SU-DHL-6 (cell line): ENCODE results near the gene FOSL2.

ENCODE experiments used
- H2AFZ ChIP-seq: fragments of 200-600 bp; sonication (generic); 2 replicates; pipeline ENCODE4 v1.6.1; 2014; ENCODE audit warnings: low read depth, mild to moderate bottlenecking, moderate library complexity, mixed read lengths, antibody characterized with exemption, low read length; ENCODE audit not compliant: severe bottlenecking
- H3F3A ChIP-seq: fragments of 200-600 bp; shearing (Covaris generic); 2 replicates; pipeline ENCODE4 v1.6.0; 2016; ENCODE audit warnings: antibody characterized with exemption, mild to moderate bottlenecking; ENCODE audit not compliant: insufficient read depth
- H3K27ac ChIP-seq: fragments of 200-600 bp; sonication (generic); 2 replicates; pipeline ENCODE4 v1.5.1; 2016; ENCODE audit warnings: low read depth, mild to moderate bottlenecking, low read length, moderate library complexity, mixed read lengths
- H3K27me3 ChIP-seq: fragments of 200-600 bp; sonication (generic), shearing (Covaris generic); 2 replicates; pipeline ENCODE4 v1.6.0; 2014; ENCODE audit warnings: mild to moderate bottlenecking, low read length
- H3K36me3 ChIP-seq: fragments of 200-600 bp; sonication (generic); 2 replicates; pipeline ENCODE4 v1.6.1; 2014; ENCODE audit warnings: mild to moderate bottlenecking, low read length, mixed read lengths
- H3K4me2 ChIP-seq: fragments of 300-600, 200-600 bp; shearing (Covaris generic), sonication (generic); 2 replicates; pipeline ENCODE4 v1.6.0; 2014; ENCODE audit warnings: low read length, low read depth, mild to moderate bottlenecking; ENCODE audit not compliant: poor library complexity, severe bottlenecking
- H3K4me3 ChIP-seq: fragments of 200-600 bp; sonication (generic); 2 replicates; pipeline ENCODE4 v1.5.1; 2014; ENCODE audit warnings: antibody characterized with exemption, low read length, mild to moderate bottlenecking, mixed read lengths; ENCODE audit not compliant: insufficient read depth, poor library complexity, severe bottlenecking
- H3K79me2 ChIP-seq: fragments of 200-600 bp; sonication (generic); 2 replicates; pipeline ENCODE4 v1.6.1; 2014; ENCODE audit warnings: mild to moderate bottlenecking, low read length, moderate library complexity; ENCODE audit not compliant: insufficient read depth
- H3K9ac ChIP-seq: fragments of 200-600 bp; sonication (generic); 2 replicates; pipeline ENCODE4 v1.7.0; 2014; ENCODE audit warnings: mild to moderate bottlenecking, low read length
- H3K9me2 ChIP-seq: fragments of 200-600 bp; sonication (generic); replicated peaks from 2 replicates; pipeline ENCODE4 v1.6.1; 2014; ENCODE audit warnings: low read length; ENCODE audit not compliant: insufficient read depth
- H3K9me3 ChIP-seq: fragments of 200-600 bp; sonication (generic); 2 replicates; pipeline ENCODE4 v1.6.1; 2014; ENCODE audit warnings: low read length, mixed read lengths; ENCODE audit not compliant: insufficient read depth
- H4K20me1 ChIP-seq: fragments of 200-600 bp; sonication (generic); 2 replicates; pipeline ENCODE4 v1.6.1; 2014; ENCODE audit warnings: low read depth, mild to moderate bottlenecking, antibody characterized with exemption, low read length, moderate library complexity, mixed read lengths
- EZH2phosphoT487 ChIP-seq: fragments of 200-600 bp; sonication (generic), shearing (Covaris generic); conservative IDR thresholded peaks from 2 replicates; pipeline ENCODE4 v1.6.1; 2018; ENCODE audit warnings: mild to moderate bottlenecking, antibody characterized with exemption, low read length, moderate library complexity, mixed read lengths
- TF ChIP-seq, protein P1 (sequence below): fragments of 200-600 bp; sonication (generic); IDR thresholded peaks from one replicate; pipeline ENCODE4 v1.5.1; 2017; ENCODE audit warnings: antibody characterized with exemption, mild to moderate bottlenecking, low read length, moderate library complexity; ENCODE audit not compliant: insufficient read depth, poor library complexity, severe bottlenecking

FOSL2 gene

DNA sequence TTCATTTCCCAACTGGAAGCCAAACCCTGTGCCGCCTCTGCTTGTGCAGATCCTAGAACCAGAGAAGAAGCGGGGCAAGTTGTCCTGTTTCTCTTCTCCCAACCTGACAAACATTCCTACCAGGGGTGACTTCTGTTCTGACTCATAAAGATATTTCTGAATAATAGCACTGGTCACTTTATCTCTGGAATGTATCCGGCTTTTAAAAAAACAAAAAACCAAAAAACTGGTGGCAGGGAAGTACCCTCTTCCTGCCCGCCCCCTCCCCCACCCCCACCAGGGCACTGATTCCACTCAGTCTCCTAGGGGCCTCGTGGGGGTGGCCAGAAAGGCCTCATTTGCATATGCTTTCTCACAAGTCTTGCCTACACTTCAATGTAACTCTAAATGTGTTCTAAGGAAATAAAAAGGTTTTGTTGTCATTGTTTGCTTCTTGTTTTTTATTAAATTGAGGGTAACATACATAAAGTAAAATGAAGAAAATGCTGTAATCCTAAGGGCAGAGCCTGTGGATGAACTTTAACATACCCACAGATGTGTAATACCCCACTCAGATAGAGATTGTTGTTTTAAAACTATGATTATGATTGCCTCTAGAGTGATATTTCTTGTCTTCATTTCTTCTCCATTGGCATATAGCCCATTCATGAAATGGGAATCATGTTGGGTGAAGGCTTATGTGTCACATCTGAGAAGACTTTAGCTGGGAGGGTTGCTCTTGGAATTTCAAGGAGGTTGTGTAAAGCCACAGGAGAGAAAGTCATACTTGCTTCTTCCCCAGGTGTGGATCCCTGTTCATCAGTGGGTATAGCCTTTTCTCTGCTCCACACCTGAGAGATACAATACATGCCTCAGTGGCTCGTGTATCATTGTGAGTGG is 5.3 kb upstream of the FOSL2 start:
- Histone ChIP-seq H3K4me3 (no peak overlapping the region), H4K20me1 (no peaks in the 10 kb centered on the region), H3K27me3 (no peaks in the 10 kb centered on the region), H2AFZ (no peak overlapping the region), H3K79me2 (no peaks in the 10 kb centered on the region), H3K27ac (no peak overlapping the region), H3K9me3 (no peaks in the 10 kb centered on the region), H3K4me2 (no peak overlapping the region), H3K9ac (no peak overlapping the region), H3K9me2 (no peaks in the 10 kb centered on the region), H3K36me3 (no peaks in the 10 kb centered on the region), H3F3A (no peaks in the 10 kb centered on the region)
- TF ChIP-seq, protein P1, sequence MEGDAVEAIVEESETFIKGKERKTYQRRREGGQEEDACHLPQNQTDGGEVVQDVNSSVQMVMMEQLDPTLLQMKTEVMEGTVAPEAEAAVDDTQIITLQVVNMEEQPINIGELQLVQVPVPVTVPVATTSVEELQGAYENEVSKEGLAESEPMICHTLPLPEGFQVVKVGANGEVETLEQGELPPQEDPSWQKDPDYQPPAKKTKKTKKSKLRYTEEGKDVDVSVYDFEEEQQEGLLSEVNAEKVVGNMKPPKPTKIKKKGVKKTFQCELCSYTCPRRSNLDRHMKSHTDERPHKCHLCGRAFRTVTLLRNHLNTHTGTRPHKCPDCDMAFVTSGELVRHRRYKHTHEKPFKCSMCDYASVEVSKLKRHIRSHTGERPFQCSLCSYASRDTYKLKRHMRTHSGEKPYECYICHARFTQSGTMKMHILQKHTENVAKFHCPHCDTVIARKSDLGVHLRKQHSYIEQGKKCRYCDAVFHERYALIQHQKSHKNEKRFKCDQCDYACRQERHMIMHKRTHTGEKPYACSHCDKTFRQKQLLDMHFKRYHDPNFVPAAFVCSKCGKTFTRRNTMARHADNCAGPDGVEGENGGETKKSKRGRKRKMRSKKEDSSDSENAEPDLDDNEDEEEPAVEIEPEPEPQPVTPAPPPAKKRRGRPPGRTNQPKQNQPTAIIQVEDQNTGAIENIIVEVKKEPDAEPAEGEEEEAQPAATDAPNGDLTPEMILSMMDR: no peak
- TF ChIP-seq EZH2phosphoT487: no peak

DNA sequence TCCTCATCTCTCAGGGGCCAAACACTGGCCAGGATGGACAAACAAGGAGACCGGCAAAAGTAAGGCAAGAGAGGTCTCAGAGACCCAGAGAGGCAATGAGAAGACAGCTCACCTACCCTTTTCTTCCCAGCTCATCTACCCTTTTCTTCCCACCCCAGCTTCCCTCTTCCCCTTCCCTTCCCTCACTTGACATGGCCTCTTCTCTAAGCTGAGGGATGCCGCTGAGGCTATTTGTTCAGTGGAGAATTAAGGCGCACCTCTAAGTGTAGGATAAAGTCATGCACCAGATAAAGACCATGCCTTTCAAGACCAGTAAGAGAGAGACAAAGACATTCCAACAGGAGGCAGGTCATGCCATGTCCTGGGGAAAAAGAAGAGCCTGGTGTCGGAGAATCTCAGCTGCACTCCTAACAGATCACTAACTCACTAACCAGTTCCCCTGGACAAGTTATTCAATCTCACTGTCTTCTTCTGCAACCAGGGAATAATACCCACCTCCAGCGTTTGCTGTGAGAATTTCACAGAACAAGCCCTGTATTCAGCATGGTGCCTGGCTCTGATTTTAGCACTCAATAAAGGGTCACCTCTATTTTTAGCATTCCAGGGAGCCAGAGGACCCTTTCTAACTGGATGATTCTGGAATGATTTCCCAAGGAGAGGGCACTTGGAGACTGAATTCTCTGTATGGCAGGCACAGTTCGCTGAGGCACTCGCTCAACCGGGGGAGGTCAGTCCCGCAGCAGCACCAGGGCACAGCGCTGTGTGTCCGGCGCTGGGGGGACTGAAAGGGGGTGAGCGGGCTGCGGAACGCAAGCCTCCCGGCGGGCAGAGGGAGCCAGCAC is 3.0 kb upstream of the FOSL2 start:
- H3K9ac ChIP-seq: peak overlapping the region; percentile 73; the same call in 1 of the 2 replicates
- H4K20me1 ChIP-seq: no peaks in the 10 kb centered on the region
- H3K4me3 ChIP-seq: no peak overlapping the region
- H3F3A ChIP-seq: no peaks in the 10 kb centered on the region
- H3K36me3 ChIP-seq: no peaks in the 10 kb centered on the region
- no peaks in the 10 kb centered on the region for H3K9me2 ChIP-seq
- H2AFZ ChIP-seq: no peak overlapping the region
- peak overlapping the region; percentile 91 for H3K4me2 ChIP-seq
- TF ChIP-seq, protein P1: no peak
- TF ChIP-seq EZH2phosphoT487: no peak
- H3K27me3 ChIP-seq: no peaks in the 10 kb centered on the region
- no peaks in the 10 kb centered on the region for H3K9me3 ChIP-seq
- no peak overlapping the region for H3K27ac ChIP-seq
- no peaks in the 10 kb centered on the region for H3K79me2 ChIP-seq

DNA sequence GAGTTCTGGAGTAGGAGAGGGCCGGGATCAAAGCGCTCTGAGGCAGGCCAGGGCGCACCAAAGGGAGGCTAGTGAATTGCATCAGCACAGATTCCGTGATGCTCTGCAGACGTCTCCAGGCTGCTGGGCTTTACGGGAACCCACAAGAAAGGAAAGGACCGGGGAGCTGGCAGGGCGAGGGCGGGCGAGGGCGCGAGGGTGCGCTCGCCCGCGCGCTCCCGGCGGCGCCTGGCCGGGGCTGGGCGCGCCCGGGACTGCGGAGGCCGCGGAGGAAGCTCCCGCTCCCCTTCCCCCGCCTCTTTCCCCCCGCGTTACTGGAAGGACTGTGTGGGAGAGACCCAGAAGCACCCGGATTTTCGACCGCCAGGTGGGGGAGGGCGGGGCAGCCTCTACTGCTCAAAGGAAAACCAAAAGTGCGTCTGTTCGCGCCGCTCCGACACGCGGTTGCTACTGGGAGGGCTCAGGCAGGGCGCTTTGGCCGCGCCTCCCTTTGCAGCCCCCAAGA is 2.4 kb upstream of the FOSL2 start:
- no peaks in the 10 kb centered on the region for H3K79me2 ChIP-seq
- peak overlapping the region; percentile 91 for H3K4me2 ChIP-seq
- no peaks in the 10 kb centered on the region for H3K36me3 ChIP-seq
- H3K27ac ChIP-seq: no peak overlapping the region
- peak overlapping the region; percentile 67 for H3K4me3 ChIP-seq
- 0 out of 2 replicates have a peak, but pooled peaks have one; percentile 65 for TF ChIP-seq EZH2phosphoT487
- TF ChIP-seq, protein P1: no peak
- peak overlapping the region; percentile 60 for H2AFZ ChIP-seq
- H3K27me3 ChIP-seq: no peaks in the 10 kb centered on the region
- peak overlapping the region; percentile 73 for H3K9ac ChIP-seq
- H4K20me1 ChIP-seq: no peaks in the 10 kb centered on the region
- no peaks in the 10 kb centered on the region for H3K9me2 ChIP-seq
- no peaks in the 10 kb centered on the region for H3K9me3 ChIP-seq
- H3F3A ChIP-seq: 0 out of 2 replicates have a peak, but pooled peaks cover 3% of the 10 kb centered on the region
